Smooth muscle cell (in vitro differentiated cells): ENCODE data around the gene COPG2. TPM values are rescaled to one million over a fixed set of nuclear protein-coding genes. Genes with fewer than 3 reads are reported as not detected.

Source experiments
- DNase-seq: peaks from one replicate; lab custom pipeline; 2025; ENCODE audit not compliant: unreplicated experiment; lab: John Stamatoyannopoulos, UW
- H2AFZ ChIP-seq: fragments of 200-600 bp; sonication (generic); 2 replicates; pipeline ENCODE4 v1.6.0; 2016; ENCODE audit warnings: antibody characterized with exemption, low read depth, mild to moderate bottlenecking
- H3F3A ChIP-seq: fragments of 200-600 bp; sonication (generic); 2 replicates; pipeline ENCODE4 v1.6.0; 2017; ENCODE audit warnings: antibody characterized with exemption, low read depth
- H3K27ac ChIP-seq: fragments of 200-600 bp; sonication (generic); 2 replicates; pipeline ENCODE4 v1.5.1; 2016; ENCODE audit warnings: low read depth, mild to moderate bottlenecking
- H3K27me3 ChIP-seq: fragments of 200-600 bp; sonication (generic); 2 replicates; pipeline ENCODE4 v1.6.1; 2016; ENCODE audit warnings: low read depth, mild to moderate bottlenecking
- H3K36me3 ChIP-seq: fragments of 200-600 bp; sonication (generic); 2 replicates; pipeline ENCODE4 v1.5.1; 2016; ENCODE audit warnings: low read depth
- H3K4me1 ChIP-seq: fragments of 200-600 bp; sonication (generic); 2 replicates; pipeline ENCODE4 v1.5.1; 2016; ENCODE audit warnings: low read depth
- H3K4me2 ChIP-seq: fragments of 200-600 bp; sonication (generic); 2 replicates; pipeline ENCODE4 v1.6.0; 2016; ENCODE audit warnings: mild to moderate bottlenecking
- H3K4me3 ChIP-seq: fragments of 200-600 bp; sonication (generic); 2 replicates; pipeline ENCODE4 v1.5.1; 2016; ENCODE audit warnings: mild to moderate bottlenecking
- H3K79me2 ChIP-seq: fragments of 200-600 bp; sonication (generic); 2 replicates; pipeline ENCODE4 v1.6.0; 2016; ENCODE audit warnings: low read depth, mild to moderate bottlenecking
- H3K9ac ChIP-seq: fragments of 200-600 bp; sonication (generic); 2 replicates; pipeline ENCODE4 v1.6.0; 2016; ENCODE audit warnings: low read depth
- H3K9me3 ChIP-seq: fragments of 200-600 bp; sonication (generic); replicated peaks from 2 replicates; pipeline ENCODE4 v1.5.1; 2016; ENCODE audit warnings: low read depth
- H4K20me1 ChIP-seq: fragments of 200-600 bp; sonication (generic); 2 replicates; pipeline ENCODE4 v1.6.0; 2016; ENCODE audit warnings: low read depth
- CTCF ChIP-seq: fragments of 200-600 bp; sonication (generic); IDR thresholded peaks from 2 replicates; pipeline ENCODE4 v1.5.1; 2017; ENCODE audit warnings: borderline replicate concordance, mild to moderate bottlenecking, antibody characterized with exemption; ENCODE audit not compliant: insufficient read depth, poor library complexity, severe bottlenecking
- WGBS: methylation state at CpG from one replicate; pipeline ENCODE4 v1.1.7; 2016; ENCODE audit warnings: low lambda C conversion rate; 5-methylcytosine and 5-hydroxymethylcytosine counted together
- polyA plus RNA-seq: library from polyadenylated mRNA; unstranded; fragments of >200 nt; fragmentation: Nextera tagmentation; extraction: Ambion mirVana; gene quantifications from 2 replicates; pipeline ENCODE4 v1.2.1, GENCODE V29; 2016
- total RNA-seq: library from RNA; depleted of rRNA; stranded (reverse); fragments of >200 nt; gene quantifications from 2 replicates; pipeline ENCODE4 v1.2.3, GENCODE V29; 2014

The COPG2 gene
- total and polyA plus RNA-seq, 2 experiments from 2014 or later, result 5.6 to 39.8 TPM

- no peaks in the 10 kb centered on the region for H3F3A ChIP-seq
- 74% methylated on average over 9 of the region's 9 CpGs for WGBS
- H4K20me1 ChIP-seq, result no peaks in the 10 kb centered on the region
- no peak overlapping the region for H3K4me3 ChIP-seq
- no peaks in the 10 kb centered on the region for H3K27me3 ChIP-seq
- H3K4me1 ChIP-seq, result peaks cover 7% of the 10 kb centered on the region
- no peak overlapping the region for H3K4me2 ChIP-seq
- no peak overlapping the region for H3K9ac ChIP-seq
- H3K79me2 ChIP-seq, result no peaks in the 10 kb centered on the region
- no peak overlapping the region for H2AFZ ChIP-seq
- no peak for DNase-seq
- H3K9me3 ChIP-seq, result no peaks in the 10 kb centered on the region
- H3K36me3 ChIP-seq, result no peaks in the 10 kb centered on the region
- no peak for TF ChIP-seq CTCF
- no peak overlapping the region for H3K27ac ChIP-seq
Measured at GRCh38 chr7:130476297-130477150, 192.0 kb downstream of the COPG2 start.

GRCh38 chr7:130475776-130476175 is 192.8 kb downstream of the COPG2 start:
- no peak overlapping the region for H3K9ac ChIP-seq
- no peak overlapping the region for H3K4me3 ChIP-seq
- DNase-seq, result no peak
- H3K4me2 ChIP-seq, result no peak overlapping the region
- no peaks in the 10 kb centered on the region for H3K36me3 ChIP-seq
- no peaks in the 10 kb centered on the region for H3F3A ChIP-seq
- 76% methylated on average over 7 of the region's 7 CpGs for WGBS
- no peaks in the 10 kb centered on the region for H3K79me2 ChIP-seq
- H3K9me3 ChIP-seq, result no peaks in the 10 kb centered on the region
- H2AFZ ChIP-seq, result no peak overlapping the region
- H3K27me3 ChIP-seq, result no peaks in the 10 kb centered on the region
- TF ChIP-seq CTCF, result no peak
- peaks cover 7% of the 10 kb centered on the region for H3K4me1 ChIP-seq
- no peaks in the 10 kb centered on the region for H4K20me1 ChIP-seq
- H3K27ac ChIP-seq, result no peak overlapping the region

GRCh38 chr7:130473876-130474275 is 194.7 kb downstream of the COPG2 start:
- peaks cover 7% of the 10 kb centered on the region for H3K4me1 ChIP-seq
- H3K9me3 ChIP-seq, result no peaks in the 10 kb centered on the region
- no peak for DNase-seq
- H3K27ac ChIP-seq, result no peak overlapping the region
- H3K27me3 ChIP-seq, result no peaks in the 10 kb centered on the region
- TF ChIP-seq CTCF, result no peak
- H4K20me1 ChIP-seq, result no peaks in the 10 kb centered on the region
- H3K9ac ChIP-seq, result no peak overlapping the region
- H3K36me3 ChIP-seq, result no peaks in the 10 kb centered on the region
- no peaks in the 10 kb centered on the region for H3F3A ChIP-seq
- H3K4me2 ChIP-seq, result no peak overlapping the region
- no peak overlapping the region for H3K4me3 ChIP-seq
- H2AFZ ChIP-seq, result no peak overlapping the region
- WGBS, result 57% methylated on average over 4 of the region's 4 CpGs
- no peaks in the 10 kb centered on the region for H3K79me2 ChIP-seq

- Histone ChIP-seq H3K9me3 (no peaks in the 10 kb centered on the region), H3K4me1 (peaks cover 7% of the 10 kb centered on the region), H3K9ac (no peak overlapping the region), H3K4me2 (no peak overlapping the region), H3K79me2 (no peaks in the 10 kb centered on the region), H3K36me3 (no peaks in the 10 kb centered on the region), H4K20me1 (no peaks in the 10 kb centered on the region), H3K27me3 (no peaks in the 10 kb centered on the region), H2AFZ (no peak overlapping the region), H3K4me3 (no peak overlapping the region), H3F3A (no peaks in the 10 kb centered on the region), H3K27ac (no peak overlapping the region)
- DNase-seq, result no peak
- no peak for TF ChIP-seq CTCF
Measured at GRCh38 chr7:130473289-130473688, 195.3 kb downstream of the COPG2 start.
